Nephron progenitor cell (in vitro differentiated cells): ENCODE data around the gene HNF4A.
A peak's percentile ranks its signal among the peaks of the same experiment; 100 is the strongest.

Experiments used
- DNase-seq: peaks from one replicate; pipeline ENCODE4 v3.0.0; 2021
- H3K27ac Mint-ChIP-seq: 2 replicates; pipeline ENCODE4 v1.8.0; 2021; ENCODE audit warnings: mild to moderate bottlenecking, moderate library complexity, mixed read lengths
- H3K27me3 Mint-ChIP-seq: 2 replicates; pipeline ENCODE4 v1.8.0; 2021; ENCODE audit warnings: mild to moderate bottlenecking, low read depth, mixed read lengths; ENCODE audit not compliant: poor library complexity
- H3K36me3 Mint-ChIP-seq: 2 replicates; pipeline ENCODE4 v1.8.0; 2021; ENCODE audit warnings: low read depth, mixed read lengths
- H3K4me1 Mint-ChIP-seq: 2 replicates; pipeline ENCODE4 v1.8.0; 2021; ENCODE audit warnings: mixed read lengths
- H3K4me3 Mint-ChIP-seq: 2 replicates; pipeline ENCODE4 v1.8.0; 2021; ENCODE audit warnings: mild to moderate bottlenecking, moderate library complexity, mixed read lengths
- H3K9me3 Mint-ChIP-seq: 2 replicates; pipeline ENCODE4 v1.8.0; 2021; ENCODE audit warnings: mild to moderate bottlenecking, moderate library complexity, mixed read lengths
- TF ChIP-seq, protein P1 (sequence below): fragments of 200-600 bp; sonication (generic); IDR thresholded peaks from 2 replicates; pipeline ENCODE4 v1.5.0; 2021; ENCODE audit warnings: antibody characterized with exemption

Gene HNF4A

DNA sequence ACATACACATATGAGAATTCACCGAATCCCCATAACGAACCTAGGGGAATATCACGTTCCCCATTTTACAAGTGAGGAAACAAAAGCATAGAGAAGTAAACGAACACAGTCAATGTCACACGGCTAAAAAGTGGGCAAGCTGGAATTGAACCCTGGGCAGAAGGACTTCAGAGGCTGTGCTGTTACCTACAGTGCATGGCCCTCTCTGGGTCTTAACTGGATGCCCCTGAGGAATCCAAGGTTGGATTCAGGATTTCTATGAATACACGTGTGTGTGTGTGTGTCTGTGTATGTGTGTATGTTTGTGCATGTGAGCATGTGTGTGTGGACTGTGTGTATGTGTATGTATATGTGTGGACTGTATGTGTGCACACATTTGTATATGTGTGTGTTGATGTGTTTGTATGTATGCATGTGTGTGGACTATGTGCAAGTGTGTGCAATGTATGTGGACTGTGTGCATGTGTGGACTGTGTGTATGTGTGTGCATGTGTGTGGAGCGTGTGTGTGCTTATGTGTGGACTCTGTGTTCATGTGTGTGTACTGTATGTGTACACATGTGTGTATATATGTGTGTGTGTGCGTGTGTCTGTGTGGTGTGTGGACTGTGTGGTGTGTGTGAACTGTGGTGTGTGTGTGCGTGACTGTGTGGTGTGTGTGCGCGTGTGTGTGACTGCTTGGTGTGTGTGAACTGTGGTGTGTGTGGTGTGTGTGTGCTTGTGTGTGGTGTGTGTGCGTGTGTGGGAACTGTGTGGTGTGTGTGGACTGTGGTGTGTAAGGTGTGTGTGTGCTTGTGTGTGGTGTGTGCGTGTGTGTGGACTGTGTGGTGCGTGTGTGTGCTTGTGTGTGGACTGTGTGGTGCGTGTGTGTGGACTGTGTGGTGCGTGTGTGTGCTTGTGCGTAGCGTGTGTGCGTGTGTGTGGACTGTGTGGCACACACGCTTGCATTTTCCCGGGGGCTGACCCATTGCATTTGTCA lies 49.0 kb downstream of the HNF4A start:
- Mint-ChIP-seq H3K9me3 (no peaks in the 10 kb centered on the region), H3K27ac (peak overlapping the region; percentile 14), H3K27me3 (peaks cover 16% of the 10 kb centered on the region), H3K36me3 (no peaks in the 10 kb centered on the region), H3K4me1 (peaks cover 11% of the 10 kb centered on the region), H3K4me3 (no peak overlapping the region)
- TF ChIP-seq, protein P1, sequence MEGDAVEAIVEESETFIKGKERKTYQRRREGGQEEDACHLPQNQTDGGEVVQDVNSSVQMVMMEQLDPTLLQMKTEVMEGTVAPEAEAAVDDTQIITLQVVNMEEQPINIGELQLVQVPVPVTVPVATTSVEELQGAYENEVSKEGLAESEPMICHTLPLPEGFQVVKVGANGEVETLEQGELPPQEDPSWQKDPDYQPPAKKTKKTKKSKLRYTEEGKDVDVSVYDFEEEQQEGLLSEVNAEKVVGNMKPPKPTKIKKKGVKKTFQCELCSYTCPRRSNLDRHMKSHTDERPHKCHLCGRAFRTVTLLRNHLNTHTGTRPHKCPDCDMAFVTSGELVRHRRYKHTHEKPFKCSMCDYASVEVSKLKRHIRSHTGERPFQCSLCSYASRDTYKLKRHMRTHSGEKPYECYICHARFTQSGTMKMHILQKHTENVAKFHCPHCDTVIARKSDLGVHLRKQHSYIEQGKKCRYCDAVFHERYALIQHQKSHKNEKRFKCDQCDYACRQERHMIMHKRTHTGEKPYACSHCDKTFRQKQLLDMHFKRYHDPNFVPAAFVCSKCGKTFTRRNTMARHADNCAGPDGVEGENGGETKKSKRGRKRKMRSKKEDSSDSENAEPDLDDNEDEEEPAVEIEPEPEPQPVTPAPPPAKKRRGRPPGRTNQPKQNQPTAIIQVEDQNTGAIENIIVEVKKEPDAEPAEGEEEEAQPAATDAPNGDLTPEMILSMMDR, result no peak
- DNase-seq, result no peak

DNA sequence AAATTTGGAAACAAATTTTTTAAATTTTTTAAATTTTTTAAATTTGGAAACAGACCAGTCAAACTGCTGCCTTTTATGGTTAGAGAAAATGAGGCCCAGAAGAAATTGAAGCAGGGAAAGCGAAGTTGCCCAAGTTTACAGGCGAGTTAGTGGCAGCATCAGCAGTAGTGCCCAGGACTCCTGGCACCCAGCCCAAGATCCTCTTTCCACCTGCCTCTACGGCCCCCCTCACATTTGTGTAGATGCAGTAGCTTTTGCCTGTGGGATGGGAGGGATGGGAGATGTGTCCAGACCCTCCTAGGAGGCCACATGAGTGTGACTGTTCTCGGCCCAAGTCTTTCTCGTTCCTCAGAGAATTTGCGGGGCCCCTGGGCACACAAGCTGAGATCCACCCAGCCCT lies 49.8 kb downstream of the HNF4A start:
- H3K4me1 Mint-ChIP-seq, result peaks cover 11% of the 10 kb centered on the region
- H3K36me3 Mint-ChIP-seq, result no peaks in the 10 kb centered on the region
- no peak overlapping the region for H3K27ac Mint-ChIP-seq
- no peak for DNase-seq
- TF ChIP-seq, protein P1, result no peak
- no peaks in the 10 kb centered on the region for H3K9me3 Mint-ChIP-seq
- no peak overlapping the region for H3K4me3 Mint-ChIP-seq
- H3K27me3 Mint-ChIP-seq, result peaks cover 10% of the 10 kb centered on the region

DNA sequence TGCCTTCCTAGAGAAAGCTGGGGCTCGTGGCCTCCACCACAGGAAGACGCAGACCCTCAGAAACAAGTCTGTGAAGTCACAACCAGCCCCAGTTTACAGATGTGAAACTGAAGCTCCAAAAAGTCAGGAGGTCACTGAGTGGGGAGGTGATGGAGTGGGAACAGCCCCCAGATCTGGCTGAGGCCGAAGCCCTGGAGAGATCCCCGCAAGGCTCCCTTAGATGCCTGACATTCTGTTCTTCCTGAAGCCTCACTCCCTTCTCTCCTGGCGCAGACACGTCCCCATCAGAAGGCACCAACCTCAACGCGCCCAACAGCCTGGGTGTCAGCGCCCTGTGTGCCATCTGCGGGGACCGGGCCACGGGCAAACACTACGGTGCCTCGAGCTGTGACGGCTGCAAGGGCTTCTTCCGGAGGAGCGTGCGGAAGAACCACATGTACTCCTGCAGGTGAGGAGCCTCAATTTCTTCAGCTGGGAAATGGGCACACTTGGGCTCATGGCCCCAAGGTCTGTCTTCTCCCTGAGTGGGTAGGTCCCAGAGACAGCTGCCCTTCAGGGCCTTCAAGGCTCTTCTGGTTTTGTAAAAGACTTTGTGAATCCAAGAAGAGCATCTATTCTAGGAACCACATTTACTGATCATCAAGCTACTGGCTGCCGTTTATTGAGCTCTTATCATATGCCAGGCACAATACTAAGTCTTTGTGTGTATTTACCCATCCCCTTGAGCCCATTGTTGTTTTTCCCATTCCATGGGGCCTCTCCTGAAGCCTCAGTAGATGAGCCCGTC lies 50.5 kb downstream of the HNF4A start:
- H3K27ac Mint-ChIP-seq, result no peak overlapping the region

DNA sequence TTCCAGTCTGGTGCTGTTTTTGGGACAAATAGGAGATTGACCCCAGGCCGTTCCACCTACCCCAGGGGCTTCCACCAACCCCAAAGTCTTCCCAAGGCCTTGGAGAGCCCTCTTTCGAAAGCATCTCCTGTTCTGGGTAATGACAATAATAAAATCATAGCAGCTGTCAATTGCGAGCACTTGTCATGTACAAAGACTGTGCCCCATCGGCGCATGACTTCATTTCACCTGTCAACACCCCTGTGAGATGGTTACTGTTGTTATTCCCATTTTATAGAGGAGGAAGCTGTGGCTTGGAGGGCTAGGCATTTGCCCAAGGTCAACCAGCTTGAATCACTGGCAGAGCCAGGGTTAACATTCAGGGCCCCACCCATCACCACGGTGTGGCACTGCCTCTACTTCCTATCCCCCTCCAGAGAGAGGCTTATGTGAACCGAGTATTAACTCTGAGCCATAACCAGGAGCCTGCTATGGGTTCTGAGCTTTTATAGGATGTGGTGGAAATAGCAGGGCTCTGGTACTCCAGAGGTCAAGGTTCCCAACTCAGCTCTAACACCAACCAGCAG lies 51.2 kb downstream of the HNF4A start:
- DNase-seq, result no peak
- H3K27ac Mint-ChIP-seq, result no peak overlapping the region
- H3K27me3 Mint-ChIP-seq, result peaks cover 8% of the 10 kb centered on the region
- no peak overlapping the region for H3K4me3 Mint-ChIP-seq
- no peaks in the 10 kb centered on the region for H3K36me3 Mint-ChIP-seq
- no peaks in the 10 kb centered on the region for H3K9me3 Mint-ChIP-seq
- TF ChIP-seq, protein P1, result no peak
- peaks cover 11% of the 10 kb centered on the region for H3K4me1 Mint-ChIP-seq

More for the DNA sequence above, 50.5 kb downstream of the HNF4A start:
- TF ChIP-seq, protein P1, result no peak
- DNase-seq, result no peak
- Mint-ChIP-seq H3K9me3 (no peaks in the 10 kb centered on the region), H3K4me3 (no peak overlapping the region), H3K27me3 (peaks cover 8% of the 10 kb centered on the region), H3K4me1 (peaks cover 11% of the 10 kb centered on the region), H3K36me3 (no peaks in the 10 kb centered on the region)

DNA sequence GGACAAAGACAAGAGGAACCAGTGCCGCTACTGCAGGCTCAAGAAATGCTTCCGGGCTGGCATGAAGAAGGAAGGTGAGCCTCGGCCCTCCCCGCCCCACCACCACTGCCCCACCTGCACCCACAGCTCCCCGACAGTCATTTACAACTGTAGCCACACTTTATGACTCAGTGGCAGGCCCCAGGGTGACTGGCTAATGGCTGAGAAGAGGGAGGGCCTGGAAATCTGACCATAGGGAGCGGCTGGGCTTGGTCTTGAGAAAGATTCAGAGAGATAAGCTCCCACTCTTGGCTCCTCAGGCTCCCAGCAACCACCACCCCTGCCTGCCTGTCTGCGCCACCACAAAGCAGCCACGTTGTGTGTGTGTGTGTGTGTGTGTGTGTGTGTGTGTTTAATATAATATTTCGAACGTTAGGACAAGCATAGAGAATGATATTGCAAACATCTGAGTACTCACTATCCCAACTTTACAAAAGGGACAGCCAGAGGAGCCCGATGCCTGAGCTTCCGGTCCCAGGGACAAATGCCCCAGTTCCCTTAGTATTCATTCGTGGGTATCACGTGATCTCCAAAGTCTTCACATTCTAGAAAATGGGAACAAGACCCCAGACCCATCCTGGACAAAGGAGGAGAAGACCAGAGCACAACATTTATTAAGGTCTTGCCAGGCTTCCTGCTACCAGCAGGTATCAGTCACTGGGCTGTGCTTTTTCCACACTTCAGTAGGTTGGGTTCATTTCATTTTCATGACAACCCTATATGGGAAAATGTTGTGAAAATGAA lies 52.1 kb downstream of the HNF4A start:
- no peak for DNase-seq
- Mint-ChIP-seq H3K27me3 (peaks cover 10% of the 10 kb centered on the region), H3K4me3 (no peak overlapping the region), H3K36me3 (no peaks in the 10 kb centered on the region), H3K4me1 (peaks cover 19% of the 10 kb centered on the region), H3K27ac (no peak overlapping the region), H3K9me3 (no peaks in the 10 kb centered on the region)
- TF ChIP-seq, protein P1, result no peak
